Left renal pelvis (tissue), 4 donors: Measurements from ENCODE around the gene RPL14. TPM values are rescaled to one million over a fixed set of nuclear protein-coding genes. Genes with fewer than 3 reads are reported as not detected.
"Not testable (repeated sequence)": the region's sequence is repeated elsewhere in the genome, so short reads cannot be mapped to it uniquely, and the experiment has no call there.

Experiments
- DNase-seq, 4 donors: peaks; one replicate each; pipeline ENCODE4 v3.0.0-alpha.2; 2013; ENCODE audit warnings: low read depth in 4 of 4, low spot score in 3 of 4
- polyA plus RNA-seq, 4 donors: library from polyadenylated mRNA; unstranded; fragments of 120-200 nt; gene quantifications; one replicate each; pipeline ENCODE4 v1.2.1, GENCODE V29; 2013; ENCODE audit not compliant: insufficient read length in 4 of 4

The RPL14 gene
- polyA plus RNA-seq, 4 donors: 1,655 to 1,981 (median 1,703) TPM

GRCh38 chr3:40461161-40461560 is 4.0 kb downstream of the RPL14 start:
- no peak for DNase-seq

DNA sequence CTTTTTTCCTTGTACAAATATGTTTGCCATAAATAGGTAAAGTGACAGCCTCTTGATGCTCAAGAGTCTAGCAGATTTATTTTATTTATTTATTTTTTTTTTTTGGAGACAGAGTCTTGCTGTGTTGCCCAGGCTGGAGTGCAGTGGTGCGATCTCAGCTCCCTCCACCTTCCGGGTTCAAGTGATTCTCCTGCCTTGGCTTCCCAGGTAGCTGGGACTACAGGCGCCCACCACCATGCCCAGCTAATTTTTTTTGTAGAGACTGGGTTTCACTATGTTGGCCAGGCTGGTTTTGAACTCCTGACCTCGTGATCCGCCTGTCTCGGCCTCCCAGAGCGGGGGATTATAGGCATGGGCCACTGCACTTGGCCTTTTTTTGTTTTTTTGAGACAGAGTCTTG is 5.7 kb downstream of the RPL14 start:
- DNase-seq: not testable (repeated sequence)

DNA sequence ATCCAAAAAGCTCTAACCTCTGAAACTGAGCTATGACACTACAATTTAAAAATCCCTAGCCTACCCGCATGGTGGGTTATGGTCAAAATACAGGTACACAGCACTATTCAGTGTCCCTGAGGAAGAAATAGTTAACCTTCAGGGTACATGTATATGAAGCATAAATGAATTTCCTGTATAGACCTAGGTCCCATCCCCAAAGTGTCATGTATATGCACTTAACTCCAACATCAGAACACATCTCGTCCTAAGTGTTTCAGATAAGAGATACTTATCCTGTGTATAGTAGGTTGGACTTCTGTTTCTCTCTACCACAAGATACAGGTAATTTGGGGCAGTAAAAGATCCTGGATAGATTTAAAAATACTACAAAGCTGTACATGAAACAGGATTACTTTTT is 6.4 kb downstream of the RPL14 start:
- DNase-seq: no peak

DNA sequence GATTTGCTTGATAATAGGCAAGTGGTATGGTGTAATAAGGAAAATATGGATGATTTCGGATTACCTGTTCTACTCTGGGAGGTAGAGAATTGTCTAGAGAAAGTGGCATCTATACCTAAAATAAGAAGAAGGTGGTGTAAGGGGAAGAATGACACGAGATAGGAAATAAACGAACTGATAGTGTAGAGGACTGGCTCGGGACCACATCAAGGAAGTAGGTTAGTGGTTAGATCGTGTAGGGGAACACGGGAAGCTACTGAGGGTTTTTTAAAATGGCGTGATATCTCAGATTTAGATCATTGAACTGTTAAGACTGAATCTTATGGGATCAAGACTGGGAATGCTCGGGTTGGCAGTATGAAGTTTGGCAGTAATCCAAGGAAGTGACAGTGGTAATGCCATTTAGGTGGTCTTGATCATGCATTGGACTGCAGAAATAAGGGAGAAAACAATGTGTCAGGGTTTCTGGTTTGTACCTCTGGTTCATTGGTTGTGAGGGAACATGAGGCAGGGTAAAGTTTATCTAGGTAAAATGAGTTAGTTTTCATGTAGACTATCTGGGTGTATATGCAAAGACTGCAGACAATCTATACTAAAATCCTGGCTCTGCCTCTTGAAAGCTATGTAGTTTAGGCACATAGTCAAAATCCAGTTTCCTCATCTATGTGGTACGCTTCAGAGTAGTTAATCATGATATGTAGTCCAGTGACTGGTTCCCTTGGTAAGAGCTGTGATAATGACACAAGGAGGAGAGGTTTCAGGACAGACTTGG is 7.4 kb downstream of the RPL14 start:
- no peak for DNase-seq

GRCh38 chr3:40465111-40465407 is 7.9 kb downstream of the RPL14 start:
- DNase-seq: no peak

GRCh38 chr3:40465456-40465855 is 8.3 kb downstream of the RPL14 start:
- DNase-seq: no peak

DNA sequence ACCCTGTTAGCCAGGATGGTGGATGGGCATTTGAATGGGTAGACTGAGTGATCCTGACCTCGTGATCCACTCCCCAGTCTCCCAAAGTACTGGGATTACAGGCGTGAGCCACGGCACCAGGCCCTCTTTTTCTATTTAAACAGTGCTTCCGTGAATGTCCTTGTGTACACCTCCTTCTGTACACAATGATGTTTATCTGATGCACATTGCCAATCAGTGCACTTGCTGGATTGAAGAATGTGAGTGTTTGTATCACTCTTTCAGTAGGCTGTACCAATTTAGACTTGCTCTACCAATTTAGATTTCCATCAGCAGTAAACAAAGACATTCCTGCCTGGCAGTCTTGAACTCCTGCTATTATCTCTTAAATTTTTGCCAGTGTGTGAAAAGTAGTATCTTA is 10.9 kb downstream of the RPL14 start:
- DNase-seq: no peak

- DNase-seq: no peak
Observed at GRCh38 chr3:40470701-40471100, 13.6 kb downstream of the RPL14 start.

GRCh38 chr3:40476478-40477470 is 19.6 kb downstream of the RPL14 start, which contains the start of gene ZNF619:
ZNF619 (plus strand) TSS chr3:40477122; CDS start chr3:40477980, 858 bp downstream.
- DNase-seq: peak in 2 of 4 donors; percentile 50 to 56

DNA sequence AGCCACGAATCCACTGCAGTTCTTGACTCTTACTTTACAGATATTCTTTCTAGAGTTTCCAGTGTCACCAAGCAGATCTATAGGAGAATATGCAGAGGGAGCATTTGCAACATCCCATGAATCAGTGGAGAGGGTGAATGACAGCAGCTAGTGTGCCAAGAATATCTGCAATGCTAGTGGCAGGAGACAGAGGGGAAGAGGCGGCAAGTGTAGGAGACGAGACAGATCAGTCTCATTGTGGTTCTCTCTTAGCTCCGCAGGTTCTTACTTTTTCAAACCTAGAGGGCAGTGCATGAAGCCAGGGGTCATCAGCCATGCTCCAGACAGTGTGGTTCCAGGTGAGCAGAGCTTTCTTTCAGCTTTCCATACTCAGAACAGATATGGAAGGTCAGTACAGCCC is 20.5 kb downstream of the RPL14 start:
- no peak for DNase-seq

GRCh38 chr3:40487172-40487571 is 30.0 kb downstream of the RPL14 start:
- DNase-seq: no peak

- no peak for DNase-seq
Observed at GRCh38 chr3:40490916-40491315, 33.8 kb downstream of the RPL14 start.

DNA sequence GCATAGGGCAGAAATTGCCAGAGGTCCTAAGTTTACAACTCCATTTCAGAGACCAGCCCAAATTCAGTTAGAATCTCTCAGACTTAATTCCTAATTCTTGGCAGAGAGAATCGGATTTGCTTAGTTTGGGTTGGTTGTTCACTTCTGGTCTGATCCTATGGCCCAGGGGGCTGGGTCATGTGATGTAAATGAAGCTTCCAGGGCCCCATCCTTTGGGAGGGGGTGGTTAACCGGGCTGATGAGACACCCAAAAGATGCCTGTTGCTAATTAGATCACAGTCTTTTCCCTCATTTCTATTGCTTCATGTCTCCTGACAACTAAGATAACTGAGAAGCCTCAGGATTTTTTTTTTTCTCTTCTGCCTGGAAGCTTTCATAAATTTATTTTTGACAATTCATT is 37.6 kb downstream of the RPL14 start:
- DNase-seq: no peak

DNA sequence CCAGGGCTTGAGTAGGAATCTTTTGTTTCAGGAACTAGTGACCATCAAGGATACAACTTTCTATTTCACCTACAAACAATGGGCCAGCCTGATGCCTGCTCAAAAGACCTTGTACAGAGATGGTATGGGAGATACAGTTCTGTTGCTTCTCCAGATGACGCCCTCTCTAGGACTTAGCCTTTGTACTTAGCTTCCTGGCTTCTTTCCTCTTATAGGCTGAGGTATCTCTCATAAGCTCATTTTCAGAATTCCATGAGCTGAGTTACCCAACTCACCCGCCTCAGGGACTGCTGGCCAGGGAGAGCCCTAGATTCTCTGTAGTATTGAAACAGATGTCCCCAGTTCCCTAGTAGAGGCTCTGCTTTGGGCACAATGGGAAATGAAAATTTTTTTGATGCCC is 40.1 kb downstream of the RPL14 start:
- DNase-seq: no peak

GRCh38 chr3:40499952-40500351 is 42.8 kb downstream of the RPL14 start:
- no peak for DNase-seq

GRCh38 chr3:40502034-40502433 is 44.9 kb downstream of the RPL14 start:
- DNase-seq: no peak

GRCh38 chr3:40504636-40505430 is 47.7 kb downstream of the RPL14 start:
- DNase-seq: no peak

GRCh38 chr3:40505599-40506462 is 48.7 kb downstream of the RPL14 start, which contains the start of gene ZNF620:
ZNF620 (plus strand) TSS chr3:40506039; CDS start chr3:40506353, 314 bp downstream.
- peak in 3 of 4 donors; percentile 72 to 85 (median 82) for DNase-seq

DNA sequence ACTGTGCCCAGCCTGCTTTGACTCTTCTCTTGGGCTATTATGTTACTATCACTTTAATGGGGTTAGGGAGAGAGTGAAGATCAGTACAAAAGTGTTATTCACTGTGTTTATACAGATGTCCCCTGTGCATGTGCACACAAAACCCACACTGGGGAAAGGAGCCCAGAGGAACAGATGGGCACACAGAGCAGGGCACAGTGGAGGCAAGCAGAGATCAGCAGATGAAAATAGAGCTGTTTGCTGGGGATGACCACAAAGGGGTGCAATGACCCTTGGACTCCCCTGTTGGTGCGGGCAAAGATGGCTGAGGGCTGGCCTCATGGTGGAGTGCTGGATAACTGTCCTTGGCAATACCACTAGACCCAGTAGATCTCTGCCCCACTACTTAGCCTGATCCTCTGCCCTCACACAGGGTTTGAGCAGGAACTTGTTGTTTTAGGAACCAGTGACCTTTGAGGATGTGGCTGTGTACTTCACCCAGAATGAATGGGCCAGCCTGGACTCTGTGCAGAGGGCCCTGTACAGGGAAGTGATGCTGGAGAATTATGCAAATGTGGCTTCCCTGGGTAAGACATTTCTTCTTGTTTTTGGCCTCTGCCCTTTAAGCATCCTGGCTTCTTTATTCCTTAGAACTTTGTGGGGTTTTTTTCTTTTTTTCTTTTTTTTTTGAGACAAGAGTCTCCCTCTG is 54.0 kb downstream of the RPL14 start:
- no peak for DNase-seq
